ENCODE data around the gene MAPK8IP2.

Gene MAPK8IP2

GRCh38 chr22:50621948-50622722, 21.5 kb downstream of the MAPK8IP2 start:
- Histone ChIP-seq H3K9ac (ENCODE audit: low read length) (no peak overlapping the region), H3K9me3 (ENCODE audit: control insufficient read depth, low read length) (no peaks in the 10 kb centered on the region), H3K4me1 (ENCODE audit: control insufficient read depth, insufficient read depth, low read length) (peaks cover 13% of the 10 kb centered on the region), H3K36me3 (ENCODE audit: control insufficient read depth, insufficient read depth, low read length, severe bottlenecking) (peaks cover 3% of the 10 kb centered on the region), H3K4me3 (ENCODE audit: low read length) (no peak overlapping the region), H3K27me3 (replicated peaks; ENCODE audit: control insufficient read depth, insufficient read depth, low read length) (peaks cover 26% of the 10 kb centered on the region)
- DNase-seq (ENCODE audit: low read depth) = peak; percentile 24

GRCh38 chr22:50622723-50623327, 22.2 kb downstream of the MAPK8IP2 start:
- Histone ChIP-seq H3K27me3 (replicated peaks; ENCODE audit: control insufficient read depth, insufficient read depth, low read length) (peaks cover 26% of the 10 kb centered on the region), H3K4me3 (ENCODE audit: low read length) (no peak overlapping the region), H3K9ac (ENCODE audit: low read length) (no peak overlapping the region), H3K9me3 (ENCODE audit: control insufficient read depth, low read length) (no peaks in the 10 kb centered on the region), H3K4me1 (ENCODE audit: control insufficient read depth, insufficient read depth, low read length) (peaks cover 17% of the 10 kb centered on the region), H3K36me3 (ENCODE audit: control insufficient read depth, insufficient read depth, low read length, severe bottlenecking) (peaks cover 3% of the 10 kb centered on the region)
- no peak for DNase-seq (ENCODE audit: low read depth)

GRCh38 chr22:50624347-50625130, 23.9 kb downstream of the MAPK8IP2 start:
- peaks cover 23% of the 10 kb centered on the region for H3K4me1 ChIP-seq (ENCODE audit: control insufficient read depth, insufficient read depth, low read length)
- DNase-seq (ENCODE audit: low read depth) = no peak
- H3K9ac ChIP-seq (ENCODE audit: low read length) = no peak overlapping the region
- peaks cover 3% of the 10 kb centered on the region for H3K36me3 ChIP-seq (ENCODE audit: control insufficient read depth, insufficient read depth, low read length, severe bottlenecking)
- no peak overlapping the region for H3K4me3 ChIP-seq (ENCODE audit: low read length)
- H3K9me3 ChIP-seq (ENCODE audit: control insufficient read depth, low read length) = no peaks in the 10 kb centered on the region
- H3K27me3 ChIP-seq (replicated peaks; ENCODE audit: control insufficient read depth, insufficient read depth, low read length) = peaks cover 23% of the 10 kb centered on the region

- H3K4me3 ChIP-seq (ENCODE audit: low read length) = no peak overlapping the region
- no peak overlapping the region for H3K9ac ChIP-seq (ENCODE audit: low read length)
- DNase-seq (ENCODE audit: low read depth) = no peak
- H3K36me3 ChIP-seq (ENCODE audit: control insufficient read depth, insufficient read depth, low read length, severe bottlenecking) = peaks cover 3% of the 10 kb centered on the region
- no peaks in the 10 kb centered on the region for H3K9me3 ChIP-seq (ENCODE audit: control insufficient read depth, low read length)
- peaks cover 23% of the 10 kb centered on the region for H3K4me1 ChIP-seq (ENCODE audit: control insufficient read depth, insufficient read depth, low read length)
- H3K27me3 ChIP-seq (replicated peaks; ENCODE audit: control insufficient read depth, insufficient read depth, low read length) = peaks cover 18% of the 10 kb centered on the region
Measured at GRCh38 chr22:50625131-50625567, 24.6 kb downstream of the MAPK8IP2 start.

GRCh38 chr22:50625568-50626313, 25.1 kb downstream of the MAPK8IP2 start:
- no peak overlapping the region for H3K9ac ChIP-seq (ENCODE audit: low read length)
- H3K9me3 ChIP-seq (ENCODE audit: control insufficient read depth, low read length) = no peaks in the 10 kb centered on the region
- DNase-seq (ENCODE audit: low read depth) = no peak
- no peak overlapping the region for H3K4me3 ChIP-seq (ENCODE audit: low read length)
- peaks cover 20% of the 10 kb centered on the region for H3K4me1 ChIP-seq (ENCODE audit: control insufficient read depth, insufficient read depth, low read length)
- H3K27me3 ChIP-seq (replicated peaks; ENCODE audit: control insufficient read depth, insufficient read depth, low read length) = peaks cover 15% of the 10 kb centered on the region
- peaks cover 3% of the 10 kb centered on the region for H3K36me3 ChIP-seq (ENCODE audit: control insufficient read depth, insufficient read depth, low read length, severe bottlenecking)

- H3K36me3 ChIP-seq (ENCODE audit: control insufficient read depth, insufficient read depth, low read length, severe bottlenecking) = peaks cover 3% of the 10 kb centered on the region
- H3K4me1 ChIP-seq (ENCODE audit: control insufficient read depth, insufficient read depth, low read length) = peaks cover 17% of the 10 kb centered on the region
- H3K9ac ChIP-seq (ENCODE audit: low read length) = no peak overlapping the region
- DNase-seq (ENCODE audit: low read depth) = no peak
- H3K4me3 ChIP-seq (ENCODE audit: low read length) = no peak overlapping the region
- H3K9me3 ChIP-seq (ENCODE audit: control insufficient read depth, low read length) = no peaks in the 10 kb centered on the region
- peaks cover 9% of the 10 kb centered on the region for H3K27me3 ChIP-seq (replicated peaks; ENCODE audit: control insufficient read depth, insufficient read depth, low read length)
Measured at GRCh38 chr22:50626314-50626849, 25.8 kb downstream of the MAPK8IP2 start.

GRCh38 chr22:50626850-50627641, 26.5 kb downstream of the MAPK8IP2 start:
- H3K4me1 ChIP-seq (ENCODE audit: control insufficient read depth, insufficient read depth, low read length) = peaks cover 17% of the 10 kb centered on the region
- H3K27me3 ChIP-seq (replicated peaks; ENCODE audit: control insufficient read depth, insufficient read depth, low read length) = peaks cover 3% of the 10 kb centered on the region
- no peaks in the 10 kb centered on the region for H3K9me3 ChIP-seq (ENCODE audit: control insufficient read depth, low read length)
- H3K4me3 ChIP-seq (ENCODE audit: low read length) = peak overlapping the region; percentile 93
- peaks cover 3% of the 10 kb centered on the region for H3K36me3 ChIP-seq (ENCODE audit: control insufficient read depth, insufficient read depth, low read length, severe bottlenecking)
- no peak for DNase-seq (ENCODE audit: low read depth)
- H3K9ac ChIP-seq (ENCODE audit: low read length) = peak overlapping the region; percentile 92

GRCh38 chr22:50627642-50628542, 27.3 kb downstream of the MAPK8IP2 start, which contains the start of gene ARSA:
TSS of gene ARSA (minus strand) at chr22:50628152. CDS start at chr22:50627779, 373 bp downstream.
- Histone ChIP-seq H3K27me3 (replicated peaks; ENCODE audit: control insufficient read depth, insufficient read depth, low read length) (no peaks in the 10 kb centered on the region), H3K4me1 (ENCODE audit: control insufficient read depth, insufficient read depth, low read length) (peaks cover 16% of the 10 kb centered on the region)

GRCh38 chr22:50628543-50629134, 28.0 kb downstream of the MAPK8IP2 start:
- no peaks in the 10 kb centered on the region for H3K9me3 ChIP-seq (ENCODE audit: control insufficient read depth, low read length)
- peaks cover 14% of the 10 kb centered on the region for H3K4me1 ChIP-seq (ENCODE audit: control insufficient read depth, insufficient read depth, low read length)
- DNase-seq (ENCODE audit: low read depth) = no peak
- H3K9ac ChIP-seq (ENCODE audit: low read length) = peak overlapping the region; percentile 92
- H3K36me3 ChIP-seq (ENCODE audit: control insufficient read depth, insufficient read depth, low read length, severe bottlenecking) = peaks cover 3% of the 10 kb centered on the region
- H3K4me3 ChIP-seq (ENCODE audit: low read length) = peak overlapping the region; percentile 89
- peaks cover 1% of the 10 kb centered on the region for H3K27me3 ChIP-seq (replicated peaks; ENCODE audit: control insufficient read depth, insufficient read depth, low read length)

More at GRCh38 chr22:50627642-50628542, 27.3 kb downstream of the MAPK8IP2 start, which contains the start of gene ARSA:
- Histone ChIP-seq H3K4me3 (ENCODE audit: low read length) (peak within 1 kb of the TSS; percentile 93), H3K9me3 (ENCODE audit: control insufficient read depth, low read length) (no peaks in the 10 kb centered on the region), H3K36me3 (ENCODE audit: control insufficient read depth, insufficient read depth, low read length, severe bottlenecking) (peaks cover 3% of the 10 kb centered on the region), H3K9ac (ENCODE audit: low read length) (peak within 1 kb of the TSS; percentile 92)
- peak; percentile 95 for DNase-seq (ENCODE audit: low read depth)
